Suppressor macrophage treated with lipopolysaccharide for 4 hours (primary cell): ENCODE results near the gene FBXW12.

Source experiments
- DNase-seq: peaks from one replicate; pipeline ENCODE4 v3.0.0-alpha.2; 2020

Gene FBXW12

DNA sequence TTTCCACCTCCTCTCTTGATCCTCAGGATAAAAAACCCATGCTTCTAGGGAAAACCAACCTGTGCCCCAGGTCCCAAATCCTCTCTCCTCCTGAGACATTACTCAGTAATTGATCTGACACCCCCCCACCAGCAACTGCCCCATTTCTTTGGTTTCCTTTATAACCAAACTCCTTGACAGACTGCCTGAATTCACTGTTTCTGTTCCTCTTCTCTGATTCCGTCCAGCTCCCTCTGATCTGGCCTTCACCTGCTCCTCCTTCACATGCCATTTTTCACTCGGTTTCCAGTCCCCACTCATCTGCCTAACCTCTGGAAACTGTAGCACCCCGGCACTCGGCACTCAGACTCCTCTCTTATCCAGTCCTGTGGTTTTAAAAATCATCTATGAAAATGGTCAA, 65.8 kb downstream of the FBXW12 start:
- DNase-seq, result no peak

DNA sequence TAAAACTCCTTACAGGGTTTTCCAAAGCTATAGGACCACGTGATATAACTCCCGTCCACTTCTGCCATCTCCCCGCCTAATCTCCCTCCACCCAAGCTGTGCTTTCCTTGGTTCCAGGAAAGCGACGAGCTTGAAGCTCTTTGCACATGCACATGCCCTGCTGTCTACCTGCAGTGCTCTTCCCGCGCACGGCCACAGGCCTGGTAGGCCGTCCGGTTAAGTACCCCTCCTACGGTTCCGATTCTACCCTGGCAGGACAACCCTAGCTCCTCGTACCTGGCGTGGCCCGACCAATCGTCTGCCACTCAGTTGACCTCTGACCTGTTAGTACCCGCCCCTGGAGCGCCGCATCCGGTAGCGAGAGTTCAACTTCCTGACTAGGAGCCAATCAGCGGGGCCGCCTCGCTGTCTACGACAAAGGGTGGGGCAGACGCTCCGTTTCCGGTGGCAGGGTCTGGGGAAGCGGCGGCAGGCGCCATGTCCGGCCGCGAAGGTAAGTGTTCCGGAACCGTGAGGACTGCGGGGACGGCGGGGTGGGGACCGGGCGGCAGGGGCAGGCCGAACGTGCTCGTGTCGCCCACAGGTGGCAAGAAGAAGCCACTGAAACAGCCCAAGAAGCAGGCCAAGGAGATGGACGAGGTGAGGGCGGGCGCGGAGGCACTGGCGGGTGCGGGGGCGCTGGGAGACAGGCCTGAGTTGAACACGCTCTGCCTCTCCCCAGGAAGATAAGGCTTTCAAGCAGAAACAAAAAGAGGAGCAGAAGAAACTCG, 68.0 kb downstream of the FBXW12 start, which contains the start of the genes CCDC51 and TMA7:
Gene CCDC51 (minus strand): TSS at position 300 of the 770 bp plus-strand sequence. CDS start 4,991 bp downstream, outside the sequence.
Gene TMA7 (plus strand): TSS at position 438 of the 770 bp plus-strand sequence. CDS start 40 bp downstream, at position 478.
- peak; percentile 97 for DNase-seq

DNA sequence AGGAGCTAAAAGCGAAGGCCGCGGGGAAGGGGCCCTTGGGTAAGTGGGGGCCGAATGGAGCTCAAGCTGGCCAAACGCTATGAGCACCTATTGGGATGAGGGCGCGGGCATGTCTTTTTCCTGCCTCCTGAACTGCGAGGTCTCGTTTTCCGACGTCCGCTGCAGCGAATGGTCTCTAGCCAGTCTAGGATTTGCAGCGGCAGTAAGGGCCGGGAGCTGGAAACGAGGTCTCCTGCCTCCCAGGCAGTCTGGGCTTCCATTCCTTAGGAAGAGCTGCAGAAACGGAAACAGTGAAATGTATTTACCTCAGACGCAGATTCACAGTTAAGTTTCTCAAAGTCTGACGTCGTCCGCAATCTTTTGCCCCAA, 68.6 kb downstream of the FBXW12 start:
- peak; percentile 22 for DNase-seq

DNA sequence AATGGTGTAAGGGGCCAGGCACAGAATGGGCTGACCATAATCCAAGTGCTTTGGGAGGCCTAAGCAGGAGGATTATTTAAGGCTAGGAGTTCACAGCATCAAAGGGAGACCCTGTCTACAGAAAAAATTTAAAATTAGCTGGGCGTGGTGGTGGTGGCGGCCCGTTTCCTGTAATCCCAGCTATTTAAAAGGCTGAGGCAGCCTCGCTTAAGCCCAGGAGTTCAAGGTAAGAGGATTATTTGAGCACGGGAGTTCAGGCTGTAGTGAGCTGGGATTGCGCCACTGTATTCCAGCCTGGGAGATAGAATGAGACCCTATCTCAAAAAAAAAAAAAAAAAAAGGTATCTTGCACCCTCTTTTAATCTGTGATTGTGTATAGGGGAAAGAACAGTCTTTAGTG, 69.9 kb downstream of the FBXW12 start:
- no peak for DNase-seq
